HEK293 (cell line): Measurements from ENCODE around the gene HSPG2.

Experiments
- BCL6B ChIP-seq: fragments of 450-650 bp; formaldehyde crosslinking; IDR thresholded peaks from 2 replicates; pipeline ENCODE4 v1.5.1; 2017; ENCODE audit warnings: missing biosample characterization, missing genetic modification characterization
- TCF7L2 ChIP-seq: IDR thresholded peaks from 2 replicates; pipeline ENCODE4 v1.6.1; 2011; ENCODE audit warnings: low read depth, mild to moderate bottlenecking, inconsistent platforms, low read length, moderate library complexity, borderline replicate concordance
- ZNF391 ChIP-seq: fragments of 450-650 bp; formaldehyde crosslinking; IDR thresholded peaks from 2 replicates; pipeline ENCODE4 v1.5.1; 2016; ENCODE audit warnings: low read depth, missing biosample characterization, missing genetic modification characterization, borderline replicate concordance
- TF ChIP-seq, protein P1 (sequence below): fragments of 450-650 bp; formaldehyde crosslinking; IDR thresholded peaks from 2 replicates; pipeline ENCODE4 v1.5.1; 2016; ENCODE audit warnings: missing biosample characterization, missing genetic modification characterization

- TF ChIP-seq BCL6B (tag by site-specific recombination) (no peak), ZNF391 (tag by site-specific recombination) (no peak), TCF7L2 (no peak)
- TF ChIP-seq, protein P1, sequence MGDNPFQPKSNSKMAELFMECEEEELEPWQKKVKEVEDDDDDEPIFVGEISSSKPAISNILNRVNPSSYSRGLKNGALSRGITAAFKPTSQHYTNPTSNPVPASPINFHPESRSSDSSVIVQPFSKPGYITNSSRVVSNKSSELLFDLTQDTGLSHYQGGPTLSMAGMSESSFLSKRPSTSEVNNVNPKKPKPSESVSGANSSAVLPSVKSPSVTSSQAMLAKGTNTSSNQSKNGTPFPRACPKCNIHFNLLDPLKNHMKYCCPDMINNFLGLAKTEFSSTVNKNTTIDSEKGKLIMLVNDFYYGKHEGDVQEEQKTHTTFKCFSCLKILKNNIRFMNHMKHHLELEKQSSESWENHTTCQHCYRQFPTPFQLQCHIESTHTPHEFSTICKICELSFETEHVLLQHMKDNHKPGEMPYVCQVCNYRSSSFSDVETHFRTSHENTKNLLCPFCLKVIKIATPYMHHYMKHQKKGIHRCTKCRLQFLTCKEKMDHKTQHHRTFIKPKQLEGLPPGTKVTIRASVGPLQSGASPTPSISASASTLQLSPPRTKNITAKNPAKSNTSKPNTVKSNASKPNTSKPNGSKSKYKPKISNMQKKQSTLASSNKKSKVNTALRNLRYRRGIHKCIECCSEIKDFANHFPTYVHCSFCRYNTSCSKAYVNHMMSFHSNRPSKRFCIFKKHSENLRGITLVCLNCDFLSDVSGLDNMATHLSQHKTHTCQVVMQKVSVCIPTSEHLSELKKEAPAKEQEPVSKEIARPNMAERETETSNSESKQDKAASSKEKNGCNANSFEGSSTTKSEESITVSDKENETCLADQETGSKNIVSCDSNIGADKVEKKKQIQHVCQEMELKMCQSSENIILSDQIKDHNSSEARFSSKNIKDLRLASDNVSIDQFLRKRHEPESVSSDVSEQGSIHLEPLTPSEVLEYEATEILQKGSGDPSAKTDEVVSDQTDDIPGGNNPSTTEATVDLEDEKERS (tag by site-specific recombination): no peak
Observed at GRCh38 chr1:21781815-21782348, 155.2 kb downstream of the HSPG2 start.
